NCI-H2227 treated with DMSO at 0.1 percent for 48 hours (cell line): ENCODE results near the gene GPATCH2.
A peak's percentile ranks its signal among the peaks of the same experiment; 100 is the strongest.
"Not testable (repeated sequence)": the region's sequence is repeated elsewhere in the genome, so short reads cannot be mapped to it uniquely, and the experiment has no call there.

ENCODE experiments used
- DNase-seq: peaks from one replicate; lab custom pipeline; 2025; lab: John Stamatoyannopoulos, UW

GPATCH2 gene

DNA sequence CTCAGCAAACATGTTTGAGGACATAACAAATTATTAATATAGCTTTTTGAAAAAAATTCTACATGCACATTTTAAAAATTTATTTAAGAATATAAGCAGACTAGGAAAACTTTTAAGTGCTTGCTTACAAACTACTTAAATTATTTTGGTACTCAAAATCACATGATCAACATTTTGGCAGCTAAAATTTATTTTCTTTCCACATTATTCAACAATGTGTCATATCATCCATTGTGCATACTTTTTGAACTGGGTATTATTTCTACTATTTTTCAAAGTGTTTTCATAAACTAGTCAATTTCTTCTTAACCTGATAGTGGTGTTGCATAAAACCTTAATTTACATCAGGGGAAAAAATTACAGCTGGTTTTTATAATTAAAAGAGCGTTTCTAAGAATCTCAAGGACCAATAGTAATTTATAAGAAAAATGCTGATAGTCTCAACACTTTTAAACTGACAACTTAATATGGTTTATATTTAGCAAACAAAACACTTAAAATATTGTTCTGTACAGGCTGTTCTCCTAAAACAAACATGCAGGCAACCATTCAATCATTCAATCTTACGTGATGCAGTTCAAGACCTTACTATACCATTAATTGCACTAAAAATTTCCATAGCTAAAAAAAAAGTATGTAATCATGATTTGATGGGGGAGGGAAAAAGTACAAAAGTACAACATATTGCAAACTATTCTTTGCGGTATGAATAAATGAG, 105.0 kb downstream of the GPATCH2 start:
- no peak for DNase-seq

DNA sequence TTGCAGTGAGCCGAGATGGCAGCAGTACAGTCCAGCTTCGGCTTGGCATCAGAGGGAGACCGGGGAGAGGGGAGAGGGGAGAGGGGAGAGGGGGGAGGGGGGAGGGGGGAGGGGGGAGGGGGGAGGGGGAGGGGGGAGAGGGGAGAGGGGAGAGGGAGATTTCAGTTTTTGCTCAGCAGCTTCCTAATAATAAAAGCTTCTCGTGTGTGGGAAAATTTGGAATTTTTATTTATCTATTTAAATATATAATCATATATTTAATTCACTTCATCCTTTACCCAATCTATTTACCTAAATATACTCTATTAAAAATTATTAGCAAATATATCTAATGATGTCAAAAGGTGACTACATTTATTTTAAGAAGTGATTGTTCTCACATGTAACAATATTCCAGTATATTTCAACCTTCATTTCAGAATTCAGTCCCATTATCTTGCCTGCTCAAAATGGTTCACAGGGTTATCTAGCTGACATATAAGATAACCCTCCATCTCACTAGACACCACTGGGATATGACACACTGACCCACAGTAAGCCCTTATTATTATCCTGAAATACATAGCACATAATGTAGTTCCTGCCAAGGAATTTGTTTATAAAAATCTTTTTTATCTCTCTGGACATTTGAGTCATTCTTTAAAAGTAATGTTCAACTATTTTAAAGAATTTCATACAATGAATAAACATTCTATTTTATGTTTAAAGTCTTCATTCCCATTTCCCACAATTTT, 105.9 kb downstream of the GPATCH2 start:
- DNase-seq: no peak

DNA sequence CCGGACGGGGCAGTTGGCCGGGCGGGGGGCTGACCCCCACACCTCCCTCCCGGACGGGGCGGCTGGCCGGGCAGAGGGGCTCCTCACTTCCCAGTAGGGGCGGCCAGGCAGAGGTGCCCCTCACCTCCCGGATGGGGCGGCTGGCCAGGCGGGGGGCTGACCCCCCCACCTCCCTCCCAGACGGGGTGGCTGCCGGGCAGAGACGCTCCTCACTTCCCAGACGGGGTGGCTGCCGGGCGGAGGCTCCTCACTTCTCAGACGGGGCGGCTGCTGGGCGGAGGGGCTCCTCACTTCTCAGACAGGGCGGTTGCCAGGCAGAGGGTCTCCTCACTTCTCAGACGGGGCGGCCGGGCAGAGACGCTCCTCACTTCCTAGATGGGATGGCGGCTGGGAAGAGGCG, 107.0 kb downstream of the GPATCH2 start:
- DNase-seq: not testable (repeated sequence)

DNA sequence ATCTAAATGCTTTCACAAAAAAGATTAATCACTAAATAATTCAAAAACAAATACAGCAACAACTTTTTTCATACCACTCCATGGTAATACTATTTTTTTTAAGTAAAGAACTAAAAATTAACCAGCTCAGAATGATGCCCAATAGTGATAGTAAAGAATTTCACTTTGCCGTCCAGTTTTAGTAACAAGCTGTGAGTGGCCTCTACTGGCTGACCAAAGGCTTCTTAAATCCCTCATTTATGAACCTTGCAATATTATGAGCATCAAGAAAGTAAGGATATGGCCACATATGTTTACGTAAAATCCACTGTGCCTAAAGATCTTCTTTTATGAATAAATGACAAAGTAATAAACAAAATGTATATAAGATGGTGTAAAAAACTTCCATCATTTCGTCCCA, 108.6 kb downstream of the GPATCH2 start:
- no peak for DNase-seq

DNA sequence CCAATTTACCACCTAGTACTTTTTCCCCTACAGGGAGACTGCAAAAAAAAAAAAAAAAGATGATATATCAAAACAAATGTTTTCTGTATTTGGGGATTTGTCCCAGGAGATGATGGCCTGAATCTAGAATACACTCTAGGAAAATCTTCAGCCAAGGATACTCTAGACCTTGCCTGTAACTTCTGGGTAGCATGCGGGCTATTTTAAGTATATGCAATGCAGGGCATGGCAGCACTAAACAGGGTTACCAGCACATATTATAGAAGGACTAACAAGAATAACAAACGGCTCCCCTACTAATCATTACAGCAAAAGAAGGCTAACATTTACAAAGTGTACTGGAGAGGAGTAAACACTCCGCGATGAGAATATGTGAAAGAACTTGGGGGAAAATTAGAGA, 109.6 kb downstream of the GPATCH2 start:
- no peak for DNase-seq

DNA sequence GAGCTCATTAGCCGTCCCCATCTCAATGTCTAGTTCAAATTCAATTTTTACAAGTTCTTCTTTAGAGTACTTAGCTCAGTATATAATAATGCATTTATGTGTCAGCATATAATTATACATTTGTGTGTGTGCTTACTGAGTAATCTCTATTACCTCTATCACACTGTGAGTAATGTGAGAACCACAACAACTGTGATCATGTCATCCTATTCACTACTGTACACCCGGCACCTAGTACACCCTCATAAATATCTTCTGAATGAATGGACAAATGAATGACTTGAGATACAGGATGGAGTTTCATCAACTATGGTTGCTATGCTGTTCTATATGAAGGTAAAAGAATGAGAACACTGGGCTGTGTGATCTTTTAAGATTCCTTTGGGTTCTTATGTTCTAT, 124.0 kb downstream of the GPATCH2 start:
- DNase-seq: peak; percentile 2

DNA sequence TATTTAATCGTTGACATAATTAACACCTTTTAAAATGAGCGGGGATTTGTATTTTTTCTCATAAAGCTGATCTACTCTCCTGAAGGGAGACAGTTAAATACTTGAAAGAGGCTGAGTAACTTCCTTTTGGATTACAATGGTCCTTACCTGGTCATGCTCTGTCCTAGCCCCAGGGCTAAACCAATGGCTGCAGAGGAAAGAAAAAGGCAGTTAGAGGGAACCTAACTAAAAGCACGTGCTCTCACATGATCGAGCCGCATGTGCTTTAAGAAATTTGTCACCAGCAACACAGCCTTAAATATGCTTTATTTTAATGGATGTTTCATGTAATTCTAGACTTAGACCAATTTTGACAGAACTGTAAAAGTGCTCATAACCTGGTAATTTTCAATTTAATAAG, 132.7 kb downstream of the GPATCH2 start:
- DNase-seq: no peak

DNA sequence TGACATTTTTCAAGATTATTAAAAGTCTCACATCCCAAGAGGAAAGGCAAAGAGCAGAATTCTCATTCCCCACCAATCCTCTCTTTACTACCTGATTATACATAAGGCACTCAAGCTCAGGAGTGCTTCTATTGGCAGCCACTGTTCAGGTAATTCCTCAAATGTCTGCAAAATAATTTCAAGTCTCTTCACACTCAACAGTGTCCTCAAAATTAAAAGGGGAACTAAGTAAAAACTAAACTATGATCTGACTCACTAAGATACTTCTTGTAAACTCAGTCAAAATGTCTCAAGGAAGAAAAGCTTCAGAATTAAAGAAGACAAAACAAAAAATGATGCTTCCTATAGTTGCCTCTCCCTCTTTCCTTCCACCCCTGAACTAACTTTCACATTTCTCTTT, 135.6 kb downstream of the GPATCH2 start:
- no peak for DNase-seq

DNA sequence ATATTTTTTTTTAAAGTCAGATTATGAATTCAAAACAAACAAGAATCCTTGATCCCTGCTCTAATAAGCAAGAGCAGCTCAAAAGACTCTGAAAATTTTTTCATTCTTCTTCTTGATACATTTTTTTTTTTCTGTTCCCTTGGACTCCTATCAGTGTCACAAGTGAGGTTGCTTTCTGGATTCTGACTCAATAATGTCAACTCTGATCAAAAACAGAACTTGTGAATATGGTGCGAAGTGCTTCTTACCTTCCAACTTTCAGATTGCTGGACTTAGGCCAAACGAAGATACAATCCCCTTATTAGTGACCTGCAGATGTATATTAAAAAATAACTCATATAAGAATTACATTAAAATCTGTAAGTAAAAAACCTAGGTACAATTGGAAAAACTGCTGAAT, 136.1 kb downstream of the GPATCH2 start:
- DNase-seq: no peak

DNA sequence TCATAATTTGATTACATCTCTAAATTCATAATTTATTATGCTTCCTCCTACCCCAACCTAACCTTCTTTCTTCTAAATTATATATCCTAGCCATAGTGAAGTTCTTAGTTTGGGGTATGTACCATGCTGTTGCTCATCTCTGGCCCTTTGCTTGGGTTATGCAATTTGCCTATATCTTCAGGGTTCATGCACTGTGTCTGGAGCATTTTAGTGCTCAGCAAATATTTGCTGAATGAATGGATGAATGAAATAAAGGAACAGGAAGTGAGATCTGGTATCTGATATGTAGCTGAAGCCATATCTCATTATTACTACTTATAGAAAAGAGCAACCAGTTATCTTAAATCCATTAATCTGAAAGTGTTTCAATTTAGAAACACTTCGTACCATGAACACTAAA, 137.6 kb downstream of the GPATCH2 start:
- no peak for DNase-seq

DNA sequence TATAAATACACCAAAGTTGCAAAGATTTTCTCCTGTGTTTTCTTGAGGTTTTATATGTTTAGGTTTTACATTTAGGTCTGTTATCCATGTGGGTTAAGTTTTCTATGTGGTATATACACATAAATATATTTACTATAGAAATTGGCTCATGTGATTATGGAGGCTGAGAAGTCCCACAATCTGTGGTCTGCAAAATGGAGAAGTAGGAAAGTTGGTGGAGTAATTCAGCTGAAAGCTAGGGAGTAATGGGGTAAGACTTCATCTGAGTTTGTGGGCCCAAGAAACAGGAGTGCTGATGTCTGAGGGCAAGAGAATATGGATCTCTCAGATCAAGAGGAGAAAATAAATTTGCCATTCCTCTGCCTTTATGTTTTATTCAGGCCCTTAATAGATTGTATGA, 146.0 kb downstream of the GPATCH2 start:
- DNase-seq: no peak

DNA sequence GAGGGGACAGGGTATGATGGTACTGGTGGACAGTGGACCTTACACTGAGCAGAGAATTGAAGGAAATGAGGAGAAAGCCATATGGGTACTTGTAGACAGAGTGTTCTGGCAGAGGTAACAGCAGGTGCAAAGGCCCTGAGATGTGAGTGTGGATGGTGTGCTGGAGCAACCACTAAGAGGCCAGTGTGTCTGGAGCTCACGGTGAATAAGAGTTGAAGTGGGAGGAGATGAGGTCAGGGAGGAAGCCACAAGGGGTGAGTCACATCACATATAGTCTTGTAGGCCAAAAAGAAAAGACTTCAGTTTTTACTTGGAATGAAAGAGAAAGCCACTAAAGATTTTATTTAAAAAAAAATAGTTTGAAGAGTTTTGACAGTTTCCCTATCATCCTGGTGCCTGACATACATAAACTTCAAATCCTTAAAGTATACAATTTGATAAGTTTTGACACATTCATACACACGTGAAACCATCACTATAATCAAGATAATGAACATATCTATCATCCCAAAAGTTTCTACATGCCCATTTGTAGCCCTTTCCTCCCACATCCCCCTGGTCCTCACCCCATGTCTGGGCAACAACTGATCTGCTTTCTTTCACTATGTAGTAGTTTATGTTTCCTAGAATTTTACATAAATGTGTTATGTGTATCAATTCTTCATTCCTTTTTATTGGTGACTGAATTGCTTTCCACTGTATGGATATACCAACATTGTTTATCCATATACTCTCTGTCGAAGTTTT, 148.4 kb downstream of the GPATCH2 start:
- DNase-seq: no peak

DNA sequence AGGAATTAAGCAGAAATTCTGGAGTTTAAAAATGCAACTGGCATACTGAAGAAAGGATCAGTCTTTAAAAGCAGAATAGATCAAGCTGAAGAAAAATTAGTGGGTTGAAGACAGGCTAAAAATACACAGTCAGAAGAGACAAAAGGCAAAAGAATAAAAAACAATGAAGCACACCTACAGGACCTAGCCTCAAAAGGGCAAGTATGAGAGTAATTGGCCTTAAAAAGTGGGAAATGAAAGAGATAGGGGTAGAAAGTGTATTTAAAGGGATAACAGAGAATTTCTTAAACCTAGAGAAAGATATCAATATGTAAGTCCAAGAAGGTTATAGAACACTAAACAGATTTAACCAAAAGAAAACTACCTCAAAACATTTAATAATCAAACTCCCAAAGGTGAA, 152.4 kb downstream of the GPATCH2 start:
- no peak for DNase-seq

DNA sequence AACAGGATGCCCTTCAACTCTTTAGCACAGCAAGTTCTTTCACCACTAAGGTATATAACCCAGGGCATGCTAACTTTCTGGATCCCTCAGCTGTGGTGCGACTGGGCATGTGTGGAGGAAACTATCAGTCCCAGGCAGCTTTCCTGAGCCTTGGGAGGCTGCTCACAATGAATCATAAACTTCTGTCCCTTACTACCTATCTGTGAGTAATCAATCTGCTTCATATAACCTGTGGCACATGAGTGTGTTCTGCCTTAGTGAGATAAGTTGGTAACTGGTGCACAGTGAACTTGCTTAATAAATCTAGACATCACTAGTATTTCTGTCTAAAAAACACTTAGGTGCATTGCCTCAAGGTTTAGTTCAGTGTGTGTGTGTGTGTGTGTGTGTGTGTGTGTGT, 158.0 kb downstream of the GPATCH2 start:
- DNase-seq: no peak

DNA sequence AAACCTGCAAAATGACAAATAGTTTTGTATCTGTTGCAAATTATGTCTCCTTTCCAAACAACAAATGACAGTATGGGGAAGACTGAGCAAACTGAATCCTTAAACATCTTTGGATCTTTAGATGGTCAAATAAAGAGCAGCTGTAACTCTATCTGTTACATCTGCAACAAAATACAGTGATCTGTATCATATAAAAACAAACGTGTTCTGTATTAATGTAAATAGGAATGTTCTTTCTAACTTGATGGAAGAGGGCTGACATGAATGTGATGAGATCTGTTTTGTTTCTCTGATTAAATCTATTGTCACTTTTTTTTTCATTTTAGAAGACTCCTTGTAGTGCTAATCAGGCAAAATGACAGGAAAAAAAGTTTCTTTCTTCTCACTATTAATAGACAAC, 159.5 kb downstream of the GPATCH2 start:
- no peak for DNase-seq

DNA sequence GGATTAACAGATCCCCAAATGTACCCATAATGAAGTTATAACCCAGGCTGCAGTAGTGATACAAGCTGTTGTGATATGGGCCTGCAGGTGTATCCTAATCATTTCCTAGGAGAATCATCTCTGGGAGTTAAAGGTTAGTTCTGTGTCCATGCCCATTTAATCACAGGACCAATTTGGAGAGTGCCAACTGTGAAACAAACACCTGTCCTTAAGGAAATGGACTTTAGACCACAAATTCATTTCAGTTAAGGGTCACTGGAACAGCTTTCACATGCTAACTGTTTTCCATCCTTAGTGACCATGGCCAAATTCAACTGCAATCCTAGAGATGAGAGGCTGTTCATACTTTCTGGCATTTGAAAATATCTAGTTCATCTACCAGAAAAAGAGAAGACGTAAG, 160.9 kb downstream of the GPATCH2 start:
- DNase-seq: no peak

DNA sequence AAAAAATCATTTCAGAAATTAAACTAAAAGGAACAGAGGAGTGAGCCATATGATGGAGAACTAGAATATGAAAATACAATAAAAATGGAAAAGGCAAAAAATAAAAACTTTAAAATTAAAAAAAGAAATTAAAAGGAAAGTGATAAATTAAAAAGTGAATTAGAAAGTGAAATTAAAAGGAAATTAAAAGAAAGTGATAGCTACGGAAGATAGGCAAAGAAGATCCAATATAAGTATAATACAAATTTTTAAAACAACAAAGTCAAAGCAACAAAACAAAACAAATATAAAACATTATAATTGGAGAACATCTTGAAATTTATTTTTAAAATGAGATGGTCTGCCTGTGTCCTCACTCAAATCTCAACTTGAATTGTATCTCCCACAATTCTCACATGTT, 165.8 kb downstream of the GPATCH2 start:
- no peak for DNase-seq

DNA sequence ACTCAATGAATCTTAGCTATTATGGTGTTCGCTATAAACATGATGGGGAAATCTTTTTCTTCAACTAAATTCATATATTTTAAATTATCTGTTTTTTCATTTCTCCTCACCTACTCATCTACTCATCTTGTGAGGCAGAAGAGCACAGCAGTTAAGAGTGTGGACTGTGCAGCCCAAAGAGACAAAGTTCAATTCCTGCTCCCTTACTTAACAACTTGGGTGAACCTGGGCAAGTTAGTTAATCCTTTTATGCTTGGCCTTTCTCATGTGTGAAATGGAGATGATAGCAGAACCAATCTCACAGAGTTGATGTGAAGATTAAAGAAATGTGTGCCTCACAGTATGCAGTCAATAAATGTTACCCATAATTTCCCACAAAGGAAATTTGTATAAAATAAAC, 168.2 kb downstream of the GPATCH2 start:
- DNase-seq: no peak

DNA sequence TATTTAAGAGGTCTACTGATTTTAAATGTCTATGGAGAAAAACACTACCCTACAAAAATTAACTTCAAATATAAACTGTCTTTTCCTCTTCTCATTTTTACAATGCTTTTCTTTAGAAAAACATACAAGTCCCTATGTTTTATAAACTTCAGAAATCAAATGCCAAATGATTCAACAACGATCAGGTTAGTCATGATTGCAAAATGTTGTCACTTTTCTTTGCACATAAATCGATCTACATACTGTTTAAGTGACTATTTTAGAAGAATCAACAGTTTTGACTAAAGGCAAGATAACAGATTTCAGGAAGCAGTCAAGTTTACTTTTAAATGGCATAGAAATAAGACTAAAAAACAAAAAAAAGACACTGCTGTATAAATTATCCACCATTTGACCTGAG, 168.7 kb downstream of the GPATCH2 start:
- no peak for DNase-seq

DNA sequence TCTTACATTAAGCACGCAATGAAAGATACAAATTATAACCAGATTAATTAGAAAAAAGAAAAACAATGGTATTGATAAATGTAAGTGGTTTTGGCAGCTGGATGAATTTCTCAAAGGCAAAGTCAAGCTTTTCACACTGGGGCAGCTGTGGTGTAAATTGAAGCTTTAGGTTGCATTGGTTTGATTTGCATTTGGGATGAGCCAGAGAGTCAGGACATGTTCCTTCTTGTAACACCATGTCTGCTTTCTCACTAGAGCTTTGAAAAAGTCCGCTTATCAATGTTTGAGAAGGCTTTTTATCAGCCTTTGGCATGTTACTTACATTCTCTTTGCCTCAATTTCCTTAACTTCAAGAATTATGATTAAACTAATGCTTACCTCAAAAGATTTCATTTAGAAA, 173.9 kb downstream of the GPATCH2 start:
- DNase-seq: no peak

DNA sequence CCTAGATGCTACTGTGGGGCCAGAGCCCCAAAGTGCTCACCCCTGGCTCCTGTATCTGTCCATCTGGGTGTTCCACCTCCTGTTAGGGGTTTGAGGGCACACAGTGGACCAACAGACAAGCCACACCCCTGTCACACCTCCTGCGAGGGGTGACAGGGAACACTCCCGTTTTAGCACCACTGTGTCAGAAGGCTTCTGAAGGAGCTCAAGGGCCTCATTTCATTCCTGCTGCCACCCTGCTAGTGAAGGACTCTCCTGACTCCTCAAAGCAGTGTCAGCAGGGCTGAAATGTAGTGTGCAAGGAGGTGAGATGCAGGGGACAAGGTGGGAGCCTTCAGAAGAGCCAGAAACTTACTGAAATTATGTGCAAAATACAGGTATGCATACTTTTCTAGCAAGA, 174.6 kb downstream of the GPATCH2 start:
- DNase-seq: no peak

DNA sequence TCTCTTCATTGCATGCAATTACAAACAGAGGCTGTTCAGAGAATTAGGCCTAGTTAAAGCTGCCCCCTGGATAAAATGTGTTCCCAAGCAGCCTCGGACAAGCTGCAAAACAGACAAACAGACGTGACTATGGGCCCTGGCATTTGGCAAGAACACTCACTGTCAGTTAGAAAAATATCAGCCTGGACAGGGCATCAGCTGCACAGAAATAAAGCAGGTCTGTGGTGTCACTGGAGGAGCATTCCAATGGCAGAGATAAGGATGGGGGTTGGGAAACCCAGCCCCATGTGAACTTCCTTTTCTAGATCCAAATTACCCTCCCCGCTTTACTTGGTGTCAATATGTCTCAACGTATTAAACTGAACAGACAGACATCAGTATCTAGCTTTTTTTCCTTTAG, 177.1 kb downstream of the GPATCH2 start:
- no peak for DNase-seq

DNA sequence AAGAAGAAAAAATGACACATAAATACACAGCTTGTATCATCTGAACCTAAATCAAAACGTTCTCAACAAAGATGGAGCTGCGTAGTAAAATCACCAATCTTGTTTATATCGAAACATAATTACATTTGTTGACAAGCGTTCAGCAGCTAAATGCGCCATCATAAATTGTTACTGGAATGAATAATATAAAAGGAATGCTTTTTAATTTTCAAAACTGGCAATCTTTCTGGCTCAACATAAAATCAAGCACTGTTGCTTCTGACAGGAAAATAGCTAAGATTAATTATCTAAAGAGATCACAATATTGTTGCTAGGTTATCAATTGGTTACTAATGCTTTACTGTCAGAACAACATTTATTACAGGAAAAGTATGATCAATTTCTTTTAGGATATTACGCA, 181.5 kb downstream of the GPATCH2 start:
- DNase-seq: no peak
